Neural cell (in vitro differentiated cells): Measurements from ENCODE around the gene SKA2.

Experiments
- CTCF ChIP-seq: fragments of 450-650 bp; IDR thresholded peaks from 2 replicates; pipeline ENCODE4 v1.5.1; 2014; ENCODE audit warnings: antibody characterized with exemption, mild to moderate bottlenecking, moderate library complexity; ENCODE audit not compliant: poor library complexity, severe bottlenecking
- EP300 ChIP-seq: fragments of 450-650 bp; conservative IDR thresholded peaks from 2 replicates; pipeline ENCODE4 v1.6.1; 2014; ENCODE audit warnings: antibody characterized with exemption, mild to moderate bottlenecking, moderate library complexity; ENCODE audit not compliant: poor library complexity, severe bottlenecking
- POLR2AphosphoS5 ChIP-seq: IDR thresholded peaks from 2 replicates; pipeline ENCODE4 v1.6.1; 2012
- RAD21 ChIP-seq: fragments of 450-650 bp; conservative IDR thresholded peaks from 2 replicates; pipeline ENCODE4 v1.6.1; 2014; ENCODE audit warnings: antibody characterized with exemption, mild to moderate bottlenecking, moderate library complexity
- SMC3 ChIP-seq: fragments of 450-650 bp; conservative IDR thresholded peaks from 2 replicates; pipeline ENCODE4 v1.6.1; 2014; ENCODE audit warnings: antibody characterized with exemption, mild to moderate bottlenecking, moderate library complexity; ENCODE audit not compliant: poor library complexity

GRCh38 chr17:59101178-59101577 is 53.8 kb downstream of the SKA2 start:
- TF ChIP-seq CTCF (no peak), POLR2AphosphoS5 (no peak), SMC3 (no peak), EP300 (no peak), RAD21 (no peak)
